CD4-positive, alpha-beta T cell treated with Interleukin-1 beta for 1 hour (primary cell): Measurements from ENCODE around the gene ANKAR.
"Not testable (repeated sequence)": the region's sequence is repeated elsewhere in the genome, so short reads cannot be mapped to it uniquely, and the experiment has no call there.

Source experiments
- DNase-seq, 2 donors: peaks; one replicate each; pipeline ENCODE4 v3.0.0-alpha.2; 2020 to 2022

ANKAR gene

GRCh38 chr2:189674374-189675112 lies at the start of gene ANKAR:
Gene ANKAR, plus strand, starts transcription at chr2:189674670. Its CDS starts 1,821 bp downstream, at chr2:189676491.
- peak; percentile 86 to 90 for DNase-seq

GRCh38 chr2:189625636-189626035 lies 48.8 kb upstream of the ANKAR start:
- DNase-seq = no peak

GRCh38 chr2:189627789-189628188 lies 46.7 kb upstream of the ANKAR start:
- DNase-seq = no peak

GRCh38 chr2:189628817-189629530 lies 45.5 kb upstream of the ANKAR start:
- DNase-seq = no peak

GRCh38 chr2:189629531-189630453 lies 44.7 kb upstream of the ANKAR start:
- no peak for DNase-seq

- DNase-seq = no peak
Measured at GRCh38 chr2:189631849-189632248, 42.6 kb upstream of the ANKAR start.

- peak in 1 of 2 donors; percentile 31 for DNase-seq
Measured at GRCh38 chr2:189633392-189633811, 41.1 kb upstream of the ANKAR start.

GRCh38 chr2:189635353-189635752 lies 39.1 kb upstream of the ANKAR start:
- no peak for DNase-seq

GRCh38 chr2:189638301-189639006 lies 36.0 kb upstream of the ANKAR start:
- no peak for DNase-seq

GRCh38 chr2:189639007-189639609 lies 35.4 kb upstream of the ANKAR start:
- DNase-seq = no peak

GRCh38 chr2:189641002-189641401 lies 33.5 kb upstream of the ANKAR start:
- DNase-seq = no peak

- no peak for DNase-seq
Measured at GRCh38 chr2:189641590-189641989, 32.9 kb upstream of the ANKAR start.

- no peak for DNase-seq
Measured at GRCh38 chr2:189646521-189646920, 27.9 kb upstream of the ANKAR start.

- no peak for DNase-seq
Measured at GRCh38 chr2:189648846-189649509, 25.5 kb upstream of the ANKAR start.

GRCh38 chr2:189651284-189651683 lies 23.2 kb upstream of the ANKAR start:
- DNase-seq = no peak

GRCh38 chr2:189653464-189653863 lies 21.0 kb upstream of the ANKAR start:
- not testable (repeated sequence) for DNase-seq

- no peak for DNase-seq
Measured at GRCh38 chr2:189654641-189655040, 19.8 kb upstream of the ANKAR start.

GRCh38 chr2:189657867-189658266 lies 16.6 kb upstream of the ANKAR start:
- DNase-seq = peak; percentile 34 to 60

- DNase-seq = peak; percentile 35 to 41
Measured at GRCh38 chr2:189658306-189659212, 15.9 kb upstream of the ANKAR start.

GRCh38 chr2:189659734-189660133 lies 14.7 kb upstream of the ANKAR start:
- DNase-seq = no peak

GRCh38 chr2:189660803-189661147 lies 13.7 kb upstream of the ANKAR start:
- DNase-seq = no peak
